Measurements from ENCODE around the gene OR9K2. TPM values are rescaled to one million over a fixed set of nuclear protein-coding genes. Genes with fewer than 3 reads are reported as not detected.

OR9K2 gene
- polyA plus RNA-seq, 1 donor from 2014 or later, result not detected

DNA sequence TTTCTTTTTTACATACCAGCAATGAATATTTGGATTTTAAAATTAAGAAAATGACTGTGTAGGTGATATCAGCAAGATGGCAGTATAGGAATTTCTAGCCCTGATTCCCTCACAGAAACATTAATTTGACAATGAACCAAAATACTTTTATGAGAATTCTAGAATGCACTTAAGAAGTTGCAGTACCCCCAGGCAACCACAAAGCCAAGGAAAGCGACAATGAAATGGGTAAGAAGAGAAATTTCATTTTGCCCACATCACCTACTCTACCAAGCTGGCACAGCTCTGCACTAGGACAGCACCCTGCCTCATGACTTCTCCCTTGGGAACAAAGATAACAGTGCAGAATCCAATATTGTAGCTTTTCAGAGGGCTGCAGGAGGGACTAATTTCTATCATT is 6.6 kb downstream of the OR9K2 start:
- Histone ChIP-seq H3K9me3 (ENCODE audit: low read length) (no peaks in the 10 kb centered on the region), H3F3A (ENCODE audit: insufficient read depth, low read length, poor library complexity, severe bottlenecking) (no peaks in the 10 kb centered on the region), H4K20me1 (ENCODE audit: insufficient read depth) (no peaks in the 10 kb centered on the region), H3K27me3 (ENCODE audit: insufficient read depth, low read depth, low read length) (no peaks in the 10 kb centered on the region), H3K27ac (ENCODE audit: low read length) (no peak overlapping the region), H3K4me3 (ENCODE audit: low read length) (no peak overlapping the region), H3K9ac (ENCODE audit: low read length) (no peak overlapping the region), H3K79me2 (replicated peaks; ENCODE audit: insufficient read depth, low read length) (no peaks in the 10 kb centered on the region), H3K9me2 (ENCODE audit: insufficient read depth, low read length) (no peaks in the 10 kb centered on the region), H3K36me3 (ENCODE audit: insufficient read depth, low read length) (no peaks in the 10 kb centered on the region), H3K4me2 (ENCODE audit: low read length) (no peak overlapping the region), H2AFZ (ENCODE audit: low read depth, low read length) (no peak overlapping the region)
- TF ChIP-seq POLR2AphosphoS5 (IDR thresholded peaks at IDR 0.05) (no peak), SMC3 (conservative IDR thresholded peaks at IDR 0.05; ENCODE audit: poor library complexity) (no peak), MXI1 (conservative IDR thresholded peaks at IDR 0.05; ENCODE audit: poor library complexity, severe bottlenecking) (no peak), CTCF (IDR thresholded peaks at IDR 0.05; ENCODE audit: poor library complexity, severe bottlenecking) (no peak), RAD21 (conservative IDR thresholded peaks at IDR 0.05) (no peak), EZH2 (IDR thresholded peaks at IDR 0.05; ENCODE audit: borderline replicate concordance, insufficient read depth, low read length, poor library complexity, severe bottlenecking) (no peak), TAF1 (IDR thresholded peaks at IDR 0.05; ENCODE audit: low read depth) (no peak), EP300 (conservative IDR thresholded peaks at IDR 0.05; ENCODE audit: poor library complexity, severe bottlenecking) (no peak), REST (IDR thresholded peaks at IDR 0.05; ENCODE audit: borderline replicate concordance) (no peak)

- TF ChIP-seq CTCF (IDR thresholded peaks at IDR 0.05; ENCODE audit: poor library complexity, severe bottlenecking) (peak; percentile 70), EZH2 (IDR thresholded peaks at IDR 0.05; ENCODE audit: borderline replicate concordance, insufficient read depth, low read length, poor library complexity, severe bottlenecking) (no peak), SMC3 (conservative IDR thresholded peaks at IDR 0.05; ENCODE audit: poor library complexity) (peak; percentile 77), POLR2AphosphoS5 (IDR thresholded peaks at IDR 0.05) (no peak), TAF1 (IDR thresholded peaks at IDR 0.05; ENCODE audit: low read depth) (no peak), EP300 (conservative IDR thresholded peaks at IDR 0.05; ENCODE audit: poor library complexity, severe bottlenecking) (no peak), MXI1 (conservative IDR thresholded peaks at IDR 0.05; ENCODE audit: poor library complexity, severe bottlenecking) (no peak), REST (IDR thresholded peaks at IDR 0.05; ENCODE audit: borderline replicate concordance) (no peak), RAD21 (conservative IDR thresholded peaks at IDR 0.05) (peak; percentile 63)
- H4K20me1 ChIP-seq (ENCODE audit: insufficient read depth), result no peaks in the 10 kb centered on the region
- H3F3A ChIP-seq (ENCODE audit: insufficient read depth, low read length, poor library complexity, severe bottlenecking), result no peaks in the 10 kb centered on the region
- no peaks in the 10 kb centered on the region for H3K36me3 ChIP-seq (ENCODE audit: insufficient read depth, low read length)
- H2AFZ ChIP-seq (ENCODE audit: low read depth, low read length), result no peak overlapping the region
- H3K9me3 ChIP-seq (ENCODE audit: low read length), result no peaks in the 10 kb centered on the region
- no peak overlapping the region for H3K9ac ChIP-seq (ENCODE audit: low read length)
- no peak overlapping the region for H3K27ac ChIP-seq (ENCODE audit: low read length)
- no peak overlapping the region for H3K4me3 ChIP-seq (ENCODE audit: low read length)
- H3K79me2 ChIP-seq (replicated peaks; ENCODE audit: insufficient read depth, low read length), result no peaks in the 10 kb centered on the region
- H3K4me2 ChIP-seq (ENCODE audit: low read length), result no peak overlapping the region
- no peaks in the 10 kb centered on the region for H3K27me3 ChIP-seq (ENCODE audit: insufficient read depth, low read depth, low read length)
- H3K9me2 ChIP-seq (ENCODE audit: insufficient read depth, low read length), result no peaks in the 10 kb centered on the region
Observed at GRCh38 chr12:55142669-55143565, 16.7 kb downstream of the OR9K2 start.

Data from neural cell (in vitro differentiated cells).